HepG2 (cell line): ENCODE results near the gene RASL12. TPM values are rescaled to one million over a fixed set of nuclear protein-coding genes. Genes with fewer than 3 reads are reported as not detected.
A peak's percentile ranks its signal among the peaks of the same experiment; 100 is the strongest.
"Not testable (repeated sequence)": the region's sequence is repeated elsewhere in the genome, so short reads cannot be mapped to it uniquely, and the experiment has no call there.

Source experiments
- ATAC-seq: fragments of 200-7000 bp; cut with Tn5 transposase; 3 replicates; pipeline ENCODE4 v1.9.1; 2020; ENCODE audit warnings: mild to moderate bottlenecking, moderate library complexity
- BruUV-seq: library from RNA; stranded (reverse); fragments of 400-500 nt; replicated peaks from 2 replicates; lab custom pipeline; 2021; lab: Mats Ljungman, UMichigan
- CTCF ChIA-PET: fragments of 300-600 bp; formaldehyde crosslinking; extraction: SDS; loops from one replicate; lab custom pipeline; 2021; ENCODE audit warnings: low total read pairs, inconsistent platforms, low intra/inter-chr PET ratio; lab: Yijun Ruan, JAX
- POLR2A ChIA-PET: fragments of 350-600 bp; sonication (Branson Sonifier 250); formaldehyde crosslinking; loops from one replicate; lab custom pipeline; 2020; ENCODE audit warnings: antibody characterized with exemption, inconsistent platforms; lab: Yijun Ruan, JAX
- DNase-seq: peaks from one replicate; pipeline ENCODE4 v3.0.0-alpha.2; 2015; ENCODE audit warnings: low spot score
- FAIRE-seq: peaks from 3 replicates; lab custom pipeline; 2011; peaks lifted over from hg19 to GRCh38; lab: Jason Lieb, UNC
- H2AFZ ChIP-seq: one replicate; pipeline ENCODE4 v1.6.1; 2011; ENCODE audit warnings: low read length, inconsistent platforms
- H3K27ac ChIP-seq: fragments of 300-600 bp; 3 replicates; pipeline ENCODE4 v1.8.0; 2011; ENCODE audit warnings: mixed run types, mild to moderate bottlenecking, mixed read lengths, low read length, inconsistent platforms; ENCODE audit not compliant: insufficient read depth; ENCODE audit errors: extremely low read length
- H3K27me3 ChIP-seq, 2 experiments: fragments of 200-600 bp in 1 of 2; 2 replicates in 1 of 2; 3 replicates in 1 of 2; pipeline versions ENCODE4 v1.6.0 to v1.8.0; 2011; ENCODE audit warnings: low read length in 2 of 2, mild to moderate bottlenecking in 2 of 2, moderate library complexity in 2 of 2, inconsistent platforms in 1 of 2; ENCODE audit not compliant: insufficient read depth in 2 of 2, control insufficient read depth in 1 of 2
- H3K36me3 ChIP-seq, 2 experiments: fragments of 200-600 bp in 1 of 2; replicated peaks in 1 of 2; 2 replicates in 1 of 2; 3 replicates in 1 of 2; pipeline versions ENCODE4 v1.5.1 to v1.8.0; 2011; ENCODE audit warnings: low read length in 2 of 2, inconsistent platforms in 1 of 2; ENCODE audit not compliant: insufficient read depth in 2 of 2, control insufficient read depth in 1 of 2
- H3K4me1 ChIP-seq: 2 replicates; pipeline ENCODE4 v1.5.1; 2012; ENCODE audit warnings: low read length, inconsistent platforms; ENCODE audit not compliant: insufficient read depth
- H3K4me2 ChIP-seq: 2 replicates; pipeline ENCODE4 v1.6.0; 2011; ENCODE audit warnings: low read depth, low read length, inconsistent platforms
- H3K4me3 ChIP-seq, 3 experiments: fragments of 200-600 bp in 1 of 3; sonication (generic), shearing (Covaris generic) in 1 of 3; replicated peaks in 1 of 3; 2 replicates each; pipeline ENCODE4 v1.5.1; 2011 to 2016; ENCODE audit warnings: low read length in 3 of 3, inconsistent platforms in 2 of 3, low read depth in 2 of 3, mild to moderate bottlenecking in 2 of 3, control low read depth in 1 of 3, mixed read lengths in 1 of 3; ENCODE audit not compliant: insufficient read depth in 1 of 3
- H3K79me2 ChIP-seq: one replicate; pipeline ENCODE4 v1.6.1; 2011; ENCODE audit warnings: low read length, inconsistent platforms; ENCODE audit not compliant: insufficient read depth
- H3K9ac ChIP-seq: 2 replicates; pipeline ENCODE4 v1.6.0; 2011; ENCODE audit warnings: mild to moderate bottlenecking, low read depth, low read length, inconsistent platforms; ENCODE audit not compliant: insufficient read depth
- H3K9me3 ChIP-seq: 2 replicates; pipeline ENCODE4 v1.5.1; 2012; ENCODE audit warnings: mild to moderate bottlenecking, low read length
- H4K20me1 ChIP-seq: 2 replicates; pipeline ENCODE4 v1.6.0; 2011; ENCODE audit warnings: inconsistent platforms, mild to moderate bottlenecking, low read length, moderate library complexity; ENCODE audit not compliant: insufficient read depth
- HMGXB3 ChIP-seq: sonication (generic); formaldehyde crosslinking; IDR thresholded peaks from 2 replicates; pipeline ENCODE4 v1.4.0; 2020; ENCODE audit warnings: missing genetic modification reagents, borderline replicate concordance
- NFYB ChIP-seq: sonication (generic); formaldehyde crosslinking; IDR thresholded peaks from 2 replicates; pipeline ENCODE4 v1.4.0; 2020; ENCODE audit warnings: missing genetic modification reagents
- NFYC ChIP-seq: IDR thresholded peaks from 2 replicates; pipeline ENCODE4 v1.6.1; 2016; ENCODE audit warnings: missing genetic modification reagents, missing compliant biosample characterization
- ZMYM4 ChIP-seq: sonication (generic); formaldehyde crosslinking; IDR thresholded peaks from 2 replicates; pipeline ENCODE4 v1.8.1; 2023; ENCODE audit warnings: mild to moderate bottlenecking, missing genetic modification reagents
- WGBS: methylation state at CpG from one replicate; pipeline ENCODE4 v1.1.6; 2017; ENCODE audit warnings: low lambda C conversion rate; 5-methylcytosine and 5-hydroxymethylcytosine counted together
- in situ Hi-C: cut with HindIII; loops from 2 replicates; pipeline ENCODE4 v1.10.0; 2017; ENCODE audit warnings: low pct_unique_long_range_greater_than_20kb; ENCODE audit not compliant: extremely low pct_ligation_motif_present
- intact Hi-C: fragments of 100-400 bp; cut with micrococcal nuclease; formaldehyde crosslinking; loops from one replicate; pipeline ENCODE4 v1.10.0; 2022; ENCODE audit not compliant: unreplicated experiment
- polyA plus RNA-seq, 8 experiments: library from polyadenylated mRNA; depleted of rRNA in 3 of 8; stranded (reverse) in 7 of 8; unstranded in 1 of 8; fragments of >200 nt; fragmentation: Illumina TruSeq in 4 of 8; extraction: Trizol in 4 of 8; gene quantifications; 2 replicates each; pipeline versions ENCODE4 v1.2.1 to v1.2.3, GENCODE V29; 2011 to 2016; ENCODE audit warnings: low read depth in 4 of 8, missing spikeins in 1 of 8, mixed read lengths in 1 of 8; ENCODE audit not compliant: insufficient read depth in 1 of 8
- total RNA-seq, 5 experiments: library from RNA; depleted of rRNA; stranded (reverse); fragments of >200 nt; fragmentation: Illumina TruSeq; extraction: Trizol; gene quantifications; 2 replicates each; pipeline ENCODE4 v1.2.3, GENCODE V29; 2016; ENCODE audit warnings: low read depth in 1 of 5

The RASL12 gene
- total and polyA plus RNA-seq, 2 of the 13 experiments (the other 11 are each of a cell fraction or from before 2014, with no cell fraction given), result 0.16 to 0.55 TPM

GRCh38 chr15:65075607-65076395 lies 8.0 kb upstream of the RASL12 start:
- H3K4me3 ChIP-seq, intact Hi-C loops, ATAC-seq, H2AFZ ChIP-seq, H3K79me2 ChIP-seq: not testable (repeated sequence)
- TF ChIP-seq NFYC (peak; percentile 65), ZMYM4 (CRISPR knock-in tag) (0 out of 2 replicates have a peak, but pooled peaks have one; percentile 26), NFYB (peak; percentile 74), HMGXB3 (peak; percentile 40; the same call in 1 of the 2 replicates)
- TF ChIP-seq, all 625 proteins: peak for 4; not testable (repeated sequence) for 621
- in situ Hi-C loops, H3K27ac ChIP-seq, H3K9me3 ChIP-seq, FAIRE-seq, DNase-seq, H3K36me3 ChIP-seq, BruUV-seq, H3K27me3 ChIP-seq, H4K20me1 ChIP-seq, CTCF ChIA-PET, H3K9ac ChIP-seq, H3K4me2 ChIP-seq: not testable (repeated sequence)
- peaks cover 19% of the 10 kb centered on the region for H3K4me1 ChIP-seq
- 64% methylated on average over 10 of the region's 12 CpGs for WGBS
- POLR2A ChIA-PET, result interaction anchor here (1.3 kb wide), 1 partner anchor 13 kb away, joined by 3 read pairs; no protein-coding TSS in a partner anchor

- H3K9ac ChIP-seq, H3K27ac ChIP-seq, DNase-seq, CTCF ChIA-PET, H4K20me1 ChIP-seq, FAIRE-seq, H2AFZ ChIP-seq, H3K4me2 ChIP-seq, H3K79me2 ChIP-seq, H3K9me3 ChIP-seq, BruUV-seq, H3K4me3 ChIP-seq, H3K36me3 ChIP-seq, intact Hi-C loops, H3K27me3 ChIP-seq, ATAC-seq, in situ Hi-C loops: not testable (repeated sequence)
- POLR2A ChIA-PET, result interaction anchor here (1.3 kb wide), 1 partner anchor 14 kb away, joined by 3 read pairs; no protein-coding TSS in a partner anchor
- peaks cover 12% of the 10 kb centered on the region for H3K4me1 ChIP-seq
- no CpG with 5 or more reads among the region's 22 CpGs for WGBS
Measured at GRCh38 chr15:65074946-65075345, 7.2 kb upstream of the RASL12 start.
